Stimulated activated CD4-positive, alpha-beta T cell treated with anti-CD3 and anti-CD28 coated beads, Interleukin-1b, Interleukin-23, amount 100 ng/mL, for 48 hours (primary cell): ENCODE results near the gene YPEL2.

Experiments used
- DNase-seq: peaks from one replicate; pipeline ENCODE4 v3.0.0-alpha.2; 2020

YPEL2 gene

DNA sequence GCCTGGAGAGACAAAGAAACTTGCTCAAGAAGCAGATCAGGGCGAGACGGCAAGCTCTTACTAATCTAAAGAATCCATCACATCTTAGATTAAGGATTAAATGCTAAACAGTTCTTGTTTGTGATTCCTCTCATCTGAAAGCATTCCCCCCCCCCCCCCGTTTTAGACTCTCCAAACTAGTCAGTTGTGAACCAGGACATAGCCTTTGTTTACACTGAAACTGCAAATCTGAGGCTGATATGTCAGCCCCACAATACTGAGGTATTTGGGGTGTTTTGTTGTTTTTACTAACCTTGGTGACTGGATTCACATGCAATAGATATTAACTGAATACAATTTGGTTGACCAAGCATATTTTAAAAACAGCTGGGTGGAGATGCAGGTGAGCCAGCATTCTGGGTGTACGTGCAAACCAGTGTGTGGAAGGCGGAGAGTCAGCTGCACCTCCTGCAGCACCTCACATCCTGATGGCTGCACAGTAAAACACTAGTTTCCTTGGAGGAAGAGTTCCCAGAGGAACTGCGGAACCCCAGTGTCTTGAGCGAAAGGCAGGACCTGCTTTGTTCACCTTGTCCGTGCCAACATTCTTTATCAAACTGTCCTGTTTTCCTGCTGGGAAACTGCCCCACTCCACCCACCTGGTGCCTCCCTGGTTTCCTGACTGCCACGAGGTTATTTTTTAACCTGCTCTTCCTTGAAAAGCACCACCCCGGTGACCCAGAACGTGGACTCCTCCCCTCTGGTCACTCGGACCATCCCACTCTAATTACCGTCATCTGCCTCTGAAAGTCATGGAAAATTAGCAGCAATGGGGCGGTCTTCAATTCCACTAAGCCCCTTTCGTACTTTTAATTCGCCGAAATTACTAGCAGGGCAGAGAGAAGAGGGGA is 1.2 kb upstream of the YPEL2 start:
- no peak for DNase-seq

DNA sequence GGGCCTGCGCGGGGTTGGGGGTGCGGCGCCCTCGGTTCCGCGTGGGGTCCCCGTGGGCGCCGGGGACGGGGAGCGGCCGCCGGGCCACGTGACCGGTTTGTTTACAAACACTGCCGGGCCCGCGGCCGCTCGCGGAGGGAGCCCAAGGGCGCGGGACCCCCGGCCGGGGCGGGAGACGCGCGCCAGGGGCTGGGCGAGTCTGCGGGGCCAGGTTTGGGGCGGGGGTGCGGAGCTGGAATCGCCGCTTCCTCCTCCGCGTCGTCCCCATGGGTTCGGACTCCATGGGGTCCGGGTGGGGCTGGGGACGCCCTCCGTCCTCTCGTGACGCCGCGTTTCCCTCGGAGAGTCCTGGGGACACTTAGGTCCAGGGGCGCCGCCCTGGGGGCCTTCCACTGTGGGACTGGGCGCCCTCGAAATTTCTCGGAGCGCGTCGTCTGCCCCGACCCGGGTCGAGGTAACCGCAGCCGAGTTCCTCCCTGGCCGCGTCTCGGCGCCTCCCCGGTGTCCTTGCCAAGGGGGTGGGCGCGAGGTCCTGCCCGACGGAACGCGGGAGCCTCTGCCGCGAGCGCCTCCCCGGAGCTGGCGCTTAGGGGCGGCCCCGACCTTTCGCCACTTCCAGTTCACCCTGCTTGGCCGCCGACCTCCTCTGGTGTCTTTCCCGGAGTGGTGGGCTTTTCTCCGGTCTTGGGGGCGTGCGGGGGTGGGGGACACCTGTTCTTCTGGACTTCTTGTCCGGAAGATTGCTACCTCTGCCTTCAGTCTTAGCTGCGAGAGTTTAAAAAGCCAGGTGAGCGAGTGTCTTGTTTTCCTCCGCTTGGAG is 684 bp downstream of the YPEL2 start:
- DNase-seq, result peak; percentile 15

DNA sequence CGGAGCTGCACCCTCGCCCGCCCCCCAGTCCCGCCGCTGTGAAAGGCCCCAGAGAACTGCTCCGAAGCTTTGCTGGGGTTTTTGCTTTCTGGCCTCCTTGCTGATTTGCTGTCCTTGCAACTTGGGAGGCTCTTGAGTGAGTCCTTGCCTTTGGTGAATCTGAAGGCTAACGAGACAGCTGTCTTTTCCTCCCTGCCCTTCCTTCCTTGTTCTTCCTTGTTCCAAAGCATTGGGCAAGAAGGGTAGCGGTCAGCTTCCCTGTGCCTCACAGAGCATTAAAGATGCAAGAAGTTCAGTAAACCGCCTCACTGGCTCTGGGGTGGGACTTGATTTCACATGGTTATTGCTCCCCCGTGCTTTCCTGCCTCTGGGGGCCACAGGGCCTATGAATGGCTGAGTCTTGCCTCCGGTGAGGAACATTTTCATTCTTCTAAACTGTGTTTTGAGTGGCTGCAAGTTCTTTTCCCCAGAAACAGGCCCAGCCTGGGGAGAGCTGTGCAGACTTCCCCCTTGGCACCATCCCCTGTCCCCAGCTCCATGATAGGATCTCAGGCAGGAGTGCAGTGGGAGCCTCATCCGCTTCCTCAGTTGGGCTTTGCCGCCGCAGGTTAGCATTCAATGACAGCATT is 1.4 kb downstream of the YPEL2 start:
- no peak for DNase-seq

DNA sequence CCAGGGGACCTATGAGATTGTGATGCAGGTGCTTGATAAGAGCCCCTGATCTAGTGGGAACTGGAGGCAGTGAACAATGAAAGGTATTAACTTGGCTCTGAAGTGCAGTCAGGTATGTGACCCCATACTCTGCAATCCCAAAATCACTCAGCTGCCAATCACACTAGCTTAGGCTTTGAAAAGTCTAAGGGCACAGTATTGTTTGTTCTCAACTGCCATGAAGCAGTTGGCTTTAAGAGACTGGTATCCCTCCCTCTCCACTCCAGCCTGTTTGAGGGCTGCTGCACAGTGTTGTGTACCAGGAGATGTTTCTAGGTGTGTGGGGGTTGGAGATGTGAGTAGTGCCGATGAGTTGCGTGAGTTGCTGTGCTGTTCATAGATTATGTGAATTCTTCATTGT is 2.4 kb downstream of the YPEL2 start:
- DNase-seq, result no peak

DNA sequence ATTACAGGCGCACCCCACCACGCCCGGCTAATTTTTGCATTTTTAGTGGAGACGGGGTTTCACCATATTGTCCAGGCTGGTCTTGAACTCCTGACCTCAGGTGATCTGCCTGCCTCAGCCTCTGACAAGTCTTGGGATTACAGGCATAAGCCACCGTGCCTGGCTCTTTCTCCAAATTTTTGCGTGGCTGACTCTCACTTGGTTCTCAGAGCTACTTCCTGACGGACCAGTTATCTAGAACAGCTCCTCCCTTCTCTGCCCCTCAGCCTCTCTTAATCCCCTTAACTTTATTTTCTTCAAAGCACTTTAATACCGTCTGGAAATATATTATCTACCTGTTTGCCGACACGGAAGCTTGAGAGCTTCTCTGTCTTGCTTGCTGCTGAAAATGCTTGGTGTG is 4.2 kb downstream of the YPEL2 start:
- DNase-seq, result no peak

DNA sequence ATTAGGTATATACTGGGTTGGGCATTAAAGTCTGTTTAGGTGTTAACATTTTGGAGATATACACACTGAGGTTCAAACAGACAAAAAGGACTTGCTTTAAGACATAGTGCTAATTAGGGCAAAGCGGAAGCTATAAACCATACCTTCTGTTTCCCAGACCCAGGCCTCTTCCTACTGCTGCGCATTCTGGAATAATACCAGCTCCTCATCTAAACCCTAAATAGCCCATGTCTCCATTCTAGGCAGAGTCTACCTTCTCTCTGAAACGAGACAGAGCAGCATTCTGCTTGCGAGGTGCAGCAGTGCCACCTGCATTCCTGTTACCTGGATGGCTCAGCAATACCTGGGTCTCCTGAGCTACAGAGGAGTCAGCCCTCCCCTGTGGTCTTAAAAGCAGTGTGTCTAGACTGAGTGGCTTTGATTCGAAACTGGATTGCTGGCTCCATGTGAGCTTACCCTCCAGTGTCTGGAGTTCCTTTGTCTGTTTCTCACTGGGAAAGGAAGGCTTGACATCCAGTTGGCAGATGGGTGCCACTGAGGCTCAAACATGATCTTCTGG is 6.4 kb downstream of the YPEL2 start:
- DNase-seq, result no peak

DNA sequence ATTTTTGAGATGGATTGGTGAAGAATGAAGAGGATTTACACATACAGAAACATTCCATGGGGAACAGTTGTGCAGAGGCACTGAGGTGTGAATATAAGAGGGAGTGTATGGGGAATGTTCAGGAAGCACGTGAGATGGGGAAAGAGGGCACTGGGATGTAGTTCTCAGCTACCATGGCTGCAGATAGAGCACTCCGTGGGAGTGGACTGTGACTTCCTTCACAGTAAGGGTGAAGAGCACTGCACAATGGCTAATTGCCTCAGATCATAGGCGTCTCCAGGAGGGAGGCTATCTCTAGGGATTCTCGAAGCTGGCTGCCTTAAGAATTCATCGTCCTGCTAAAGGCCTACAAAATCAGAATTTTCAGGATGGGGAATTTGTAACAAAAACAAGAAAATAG is 7.0 kb downstream of the YPEL2 start:
- DNase-seq, result no peak

DNA sequence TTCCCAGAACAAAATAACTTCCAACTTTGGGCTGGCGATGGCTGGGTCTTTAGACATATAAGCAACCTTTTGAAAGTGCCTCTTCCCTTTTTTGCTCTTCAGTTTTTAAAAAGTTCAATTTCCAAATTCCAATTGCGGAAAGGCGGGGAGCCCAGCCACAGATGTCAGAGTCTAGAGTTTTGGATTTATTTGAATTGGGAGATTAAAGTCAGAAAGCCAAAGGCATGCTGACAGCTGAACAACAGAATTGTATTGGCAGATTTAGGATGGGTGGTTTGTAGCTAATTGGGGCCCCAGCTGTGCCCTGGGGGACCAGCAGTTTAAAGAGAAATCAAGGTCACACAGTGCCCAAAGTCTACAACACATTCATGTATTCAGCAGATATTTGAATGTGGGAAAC is 10.5 kb downstream of the YPEL2 start:
- no peak for DNase-seq

DNA sequence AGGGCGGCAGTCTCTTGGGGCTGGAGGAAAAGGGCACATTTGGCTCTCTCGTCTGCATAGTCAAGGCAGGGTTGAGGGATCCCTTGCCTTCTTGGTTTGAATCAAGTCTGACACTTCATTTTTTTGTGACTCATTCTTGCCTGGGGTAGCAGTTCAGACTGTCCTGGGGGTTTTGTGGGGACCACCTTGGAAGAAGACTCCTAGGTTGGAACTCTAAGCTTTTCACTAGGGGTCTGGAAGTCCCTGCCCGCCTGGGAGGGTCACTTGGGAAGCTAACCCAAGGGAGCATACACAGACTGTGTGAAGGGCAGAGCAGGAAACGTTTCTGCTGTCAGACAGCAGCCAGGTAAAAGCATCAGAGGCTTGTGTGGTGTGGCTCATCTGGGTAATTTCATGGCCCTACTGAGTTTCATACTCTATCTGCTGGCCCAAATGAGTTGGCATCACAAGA is 11.3 kb downstream of the YPEL2 start:
- DNase-seq, result peak; percentile 28

DNA sequence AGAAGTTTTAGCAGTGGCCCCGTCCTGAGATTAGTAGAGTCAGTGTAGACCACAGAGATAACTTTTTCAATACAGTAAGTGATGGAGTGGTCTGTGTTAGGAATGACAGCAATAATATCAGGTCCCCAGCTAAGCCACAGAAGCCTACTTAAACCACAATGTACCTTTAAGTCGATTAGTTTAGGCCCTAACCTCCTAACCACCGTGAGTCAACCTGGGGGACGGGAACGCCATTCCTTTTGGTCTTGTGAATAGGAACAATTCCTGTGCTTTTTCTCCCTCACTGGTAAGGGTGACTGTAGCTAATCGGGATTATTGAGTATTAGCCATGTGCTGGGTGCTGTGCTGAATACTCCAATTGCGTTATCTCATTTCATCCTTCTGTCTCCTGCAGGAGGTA is 14.0 kb downstream of the YPEL2 start:
- no peak for DNase-seq

DNA sequence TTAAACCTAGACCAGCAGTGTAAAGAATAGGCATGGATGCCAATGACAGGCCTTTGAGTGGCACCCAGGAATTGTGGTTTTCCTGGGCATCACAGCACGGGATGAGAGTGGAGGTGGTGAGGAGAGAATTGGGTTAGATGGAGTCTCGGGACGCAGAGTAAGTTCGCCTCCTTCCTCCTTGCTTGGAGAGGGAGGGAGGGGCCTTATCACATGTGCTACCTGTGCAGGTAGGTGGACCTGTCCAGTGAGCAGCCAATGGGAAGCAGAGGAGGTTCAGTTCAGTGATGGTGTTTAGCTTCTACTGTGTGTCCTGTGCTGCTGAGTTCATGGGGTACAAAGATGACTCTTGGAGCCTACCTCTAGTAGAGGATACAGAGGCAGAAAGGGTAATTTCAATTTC is 14.9 kb downstream of the YPEL2 start:
- DNase-seq, result no peak

DNA sequence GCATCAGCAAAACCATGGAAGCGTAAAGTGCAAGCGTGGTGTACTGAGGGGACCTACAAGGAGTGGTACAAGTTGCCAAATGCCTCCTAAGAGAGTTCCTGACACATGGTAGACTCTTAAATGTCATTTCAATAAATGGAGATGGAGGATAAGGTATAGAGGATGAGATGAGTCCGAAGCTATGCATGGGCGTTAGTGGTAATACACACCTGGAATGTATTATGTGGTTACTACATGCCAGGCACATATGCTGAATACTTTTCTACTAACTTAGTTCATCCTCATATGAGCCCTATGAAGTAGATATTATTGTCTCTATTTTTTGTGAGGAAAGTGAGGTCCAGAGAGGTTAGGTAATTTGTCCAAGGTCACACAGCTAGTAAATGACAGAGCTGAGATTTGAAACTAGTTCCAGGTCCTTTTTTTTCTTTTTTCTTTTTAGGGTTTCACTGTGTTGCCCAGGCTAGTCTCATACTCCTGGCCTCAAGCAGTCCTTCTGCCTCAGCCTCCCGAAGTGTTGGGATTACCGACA is 15.5 kb downstream of the YPEL2 start:
- DNase-seq, result no peak

DNA sequence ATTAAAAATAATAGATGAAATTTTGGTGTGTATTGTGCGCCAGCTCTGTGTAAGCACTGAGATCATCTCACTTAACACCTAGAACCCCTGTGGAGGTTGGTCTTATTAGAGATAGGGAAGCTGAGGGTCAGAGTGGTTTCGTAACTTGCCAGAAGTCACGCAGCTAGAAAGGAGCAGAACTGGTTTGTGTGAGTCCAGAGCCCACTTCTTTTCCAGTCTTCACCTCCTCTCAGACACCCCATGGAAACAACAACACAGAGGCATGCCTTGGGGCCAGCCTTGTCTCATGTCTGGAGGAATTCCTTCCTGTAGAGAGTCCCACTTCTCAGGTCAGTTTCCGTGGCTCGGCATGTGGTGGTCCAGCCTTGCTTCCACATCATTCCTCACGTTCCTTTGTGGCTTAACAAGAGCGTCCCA is 16.5 kb downstream of the YPEL2 start:
- DNase-seq, result no peak

DNA sequence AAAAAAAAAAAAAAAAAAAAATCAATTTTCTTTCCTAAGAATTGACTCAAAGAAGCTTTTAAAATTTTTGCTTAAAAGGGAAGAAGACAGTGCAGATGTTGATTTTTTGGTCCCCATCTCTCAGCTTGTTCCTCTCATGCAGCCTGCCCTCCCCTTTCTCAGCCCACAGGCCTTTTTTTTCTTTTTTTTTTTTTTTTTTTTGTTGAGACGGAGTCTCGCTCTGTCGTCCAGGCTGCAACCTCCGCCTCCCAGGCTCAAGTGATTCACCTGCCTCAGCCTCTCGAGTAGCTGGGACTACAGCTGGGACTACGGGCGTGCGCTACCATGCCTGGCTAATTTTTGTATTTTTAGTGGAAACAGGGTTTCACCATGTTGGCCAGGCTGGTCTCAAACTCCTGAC is 17.7 kb downstream of the YPEL2 start:
- DNase-seq, result no peak

DNA sequence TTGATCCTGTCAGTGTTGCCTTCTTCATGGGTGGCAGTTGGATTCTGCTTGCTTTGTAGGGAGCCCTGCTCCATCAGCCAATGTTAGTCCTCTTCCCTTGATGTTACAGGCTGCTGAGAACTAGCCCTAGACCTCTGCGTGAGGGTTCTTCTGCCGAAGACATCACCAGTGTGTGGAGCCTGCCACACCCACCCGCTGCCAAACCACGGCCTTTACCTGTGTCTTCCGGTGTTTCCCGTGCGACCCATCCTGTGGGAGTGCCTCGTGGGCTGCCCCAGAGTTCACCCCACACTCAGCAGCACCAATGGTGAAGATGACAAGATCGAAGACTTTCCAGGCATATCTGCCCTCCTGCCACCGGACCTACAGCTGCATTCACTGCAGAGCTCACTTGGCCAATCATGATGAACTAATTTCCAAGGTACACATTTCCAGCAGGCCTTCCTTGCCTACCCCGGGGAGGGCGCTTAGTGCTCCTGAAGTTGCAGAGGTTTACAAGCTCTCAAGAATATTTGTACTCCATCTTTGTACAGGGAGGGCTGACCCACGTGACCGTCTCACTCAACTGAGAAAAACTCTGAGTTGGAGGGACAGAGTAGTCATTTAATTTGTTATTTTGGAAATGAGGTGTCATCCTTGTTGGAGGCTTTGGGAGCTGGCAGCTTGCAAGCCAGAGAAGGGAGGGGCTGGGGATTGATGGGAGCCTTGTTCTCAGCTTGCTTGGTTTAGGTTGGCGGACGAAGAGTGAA is 21.8 kb downstream of the YPEL2 start:
- DNase-seq, result no peak

DNA sequence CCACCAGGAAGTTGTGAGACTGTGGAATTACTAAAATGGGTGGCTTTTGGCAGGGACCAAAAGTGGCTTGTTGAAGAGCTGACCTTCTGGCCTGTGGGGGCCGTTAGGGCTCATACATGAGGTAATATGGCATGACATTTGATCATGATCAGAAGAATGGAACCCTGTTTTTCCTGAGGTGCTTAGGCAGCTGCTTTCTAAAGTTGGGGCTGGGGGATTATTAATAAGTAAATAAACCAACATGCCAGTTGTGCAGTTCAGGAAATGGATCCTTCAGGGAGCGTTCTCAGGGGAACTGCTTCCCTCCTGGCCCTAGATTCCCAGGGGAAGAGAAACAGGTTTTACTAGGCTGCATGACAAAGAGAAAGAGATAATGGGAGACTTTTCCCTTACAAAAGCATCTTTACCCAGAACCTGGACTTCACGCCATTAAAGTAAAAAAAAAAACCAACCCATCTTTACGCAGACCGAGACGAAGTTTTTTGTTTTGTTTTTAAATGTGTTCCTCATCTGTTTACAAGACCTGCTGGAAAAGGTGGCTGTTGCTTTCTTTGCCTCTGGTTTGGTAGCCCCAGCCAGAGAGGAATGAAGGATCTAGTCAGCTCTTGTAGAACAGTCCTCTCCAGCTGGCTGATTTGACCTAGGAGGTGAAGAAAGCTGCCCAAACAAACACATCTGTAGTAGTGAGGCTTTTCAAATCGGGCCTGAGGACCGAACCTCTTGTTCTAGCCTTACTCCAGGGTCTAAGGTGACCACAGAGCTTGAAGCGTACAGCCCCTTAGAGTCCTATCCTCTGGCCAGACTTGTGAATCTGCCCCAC is 22.7 kb downstream of the YPEL2 start:
- no peak for DNase-seq

DNA sequence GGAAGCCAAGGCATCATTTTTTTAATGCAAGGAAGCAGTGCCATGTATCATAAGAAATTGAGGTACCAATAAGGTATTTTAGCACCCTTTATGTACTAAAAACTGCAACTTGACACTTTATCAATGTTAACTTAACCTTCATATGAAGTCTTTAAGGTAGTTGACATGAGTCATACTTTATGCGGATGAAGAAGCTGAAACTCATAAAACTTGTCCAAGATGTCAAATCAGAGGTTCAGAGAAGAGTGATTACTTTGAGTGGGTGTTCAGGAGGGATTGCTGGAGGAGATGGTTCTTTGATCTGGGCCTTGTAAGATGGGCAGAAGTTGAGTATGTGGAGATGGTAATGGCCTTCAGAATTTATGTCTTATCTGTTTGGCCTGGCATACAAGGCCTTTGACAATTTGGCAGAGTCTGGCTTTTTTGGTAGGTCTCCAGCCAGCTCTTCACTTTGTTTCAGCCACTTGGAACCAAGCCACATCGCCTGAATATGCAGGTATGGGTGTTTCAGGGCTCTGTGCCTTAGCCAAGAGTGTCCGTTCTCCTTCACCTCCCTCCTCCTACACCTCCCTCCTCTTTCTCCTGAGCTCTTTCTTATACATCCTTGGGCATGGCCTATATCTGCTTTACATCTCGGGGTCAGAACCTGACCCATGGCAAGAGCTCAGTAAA is 23.7 kb downstream of the YPEL2 start:
- DNase-seq, result no peak

DNA sequence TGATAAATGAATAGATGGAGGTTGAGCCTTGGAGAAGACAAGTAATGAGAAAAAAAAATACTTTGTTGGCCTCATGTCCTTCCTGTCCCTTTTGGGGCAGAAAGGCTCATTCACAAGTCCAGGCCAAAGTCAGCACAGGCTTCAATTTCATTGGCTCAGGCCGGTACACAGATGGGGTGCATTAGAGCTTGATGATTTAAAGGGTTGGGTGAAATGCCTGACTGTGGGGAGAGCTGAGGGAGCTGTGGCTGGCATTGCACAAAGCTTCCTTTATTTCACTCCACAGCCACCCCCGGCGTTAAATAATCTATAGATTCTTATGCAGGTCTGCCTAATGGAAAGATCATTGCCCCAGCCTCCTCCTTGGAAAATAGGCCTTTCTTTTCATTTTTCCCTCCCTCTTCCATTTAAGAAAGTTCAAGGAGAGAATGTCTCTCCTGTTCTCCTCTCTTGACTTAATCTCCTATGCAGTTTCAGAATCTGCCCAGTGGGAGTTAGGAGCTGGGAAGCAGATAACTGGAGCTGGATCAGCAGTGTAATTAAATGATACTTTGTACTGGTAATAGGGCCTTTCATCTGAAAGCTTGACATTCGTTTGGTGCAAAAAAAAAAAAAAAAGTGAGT is 24.4 kb downstream of the YPEL2 start:
- no peak for DNase-seq

DNA sequence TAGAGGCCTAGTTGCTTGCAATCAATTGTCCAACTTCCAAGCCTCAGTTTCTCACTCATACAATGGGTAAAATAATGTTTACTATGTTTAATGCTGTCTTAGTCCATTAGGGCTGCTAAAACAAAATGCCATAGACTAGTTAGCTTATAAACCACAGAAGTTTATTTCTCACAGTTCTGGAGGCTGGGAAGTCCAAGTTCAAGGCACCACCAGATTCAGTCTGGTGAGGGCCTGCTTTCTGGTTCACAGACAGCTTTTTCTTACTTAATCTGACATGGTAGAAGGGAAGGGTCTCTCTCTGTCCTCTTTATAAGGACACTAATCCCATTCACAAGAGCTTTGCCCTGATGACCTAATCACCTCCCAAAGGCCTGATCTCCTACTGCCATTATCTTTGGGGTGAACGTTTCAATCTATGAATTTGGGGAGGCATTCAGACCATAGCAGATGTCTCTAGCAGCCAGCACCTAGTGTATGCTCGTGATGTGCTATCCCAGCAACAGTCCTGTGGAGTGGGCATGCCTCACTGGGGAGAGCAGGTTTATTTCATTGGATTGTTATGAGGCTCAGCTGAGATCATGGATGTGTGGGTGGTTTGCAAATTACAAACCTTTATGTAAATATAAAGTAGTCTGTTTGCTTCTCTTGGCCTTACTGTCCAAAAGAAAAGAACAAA is 25.2 kb downstream of the YPEL2 start:
- DNase-seq, result no peak

DNA sequence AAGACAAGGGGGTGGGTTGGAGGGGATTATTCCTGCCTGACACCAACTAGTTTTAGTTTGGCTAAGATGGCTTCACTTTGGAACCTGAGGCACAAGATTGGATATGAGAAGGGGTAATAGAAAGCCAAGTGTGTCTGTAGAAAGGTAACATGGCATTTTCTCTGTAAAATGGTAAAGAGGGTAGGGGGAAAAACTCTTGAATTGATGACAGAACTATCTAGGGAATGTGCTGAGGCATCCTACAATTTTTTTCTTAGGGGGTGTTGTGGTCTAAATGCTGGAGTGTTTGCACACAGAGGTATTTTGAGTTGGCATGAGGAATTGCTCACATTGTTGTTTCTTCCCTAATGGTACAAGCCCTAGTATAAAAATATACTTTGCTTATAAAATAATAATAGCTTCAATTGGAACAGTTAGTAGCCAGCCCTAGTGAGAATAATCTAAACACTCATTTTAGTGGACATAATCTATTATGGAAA is 25.8 kb downstream of the YPEL2 start:
- DNase-seq, result no peak
